Fibroblast of skin of left quadriceps (primary cell): ENCODE results near the gene EFCAB8.

Experiments used
- DNase-seq, 2 experiments: peaks; one replicate each; pipeline ENCODE4 v3.0.0-alpha.2; 2013; ENCODE audit warnings: low read depth in 2 of 2

EFCAB8 gene

GRCh38 chr20:33007376-33008335 is 148.9 kb downstream of the EFCAB8 start, which contains the start of gene BPIFB2:
Gene BPIFB2, plus strand, starts transcription at chr20:33007704. Its CDS starts 871 bp downstream, at chr20:33008575.
- no peak for DNase-seq

GRCh38 chr20:33008336-33009213 is 149.9 kb downstream of the EFCAB8 start:
- no peak for DNase-seq

- no peak for DNase-seq
Measured at GRCh38 chr20:33009214-33010132, 150.8 kb downstream of the EFCAB8 start.

- DNase-seq = no peak
Measured at GRCh38 chr20:33010133-33010504, 151.4 kb downstream of the EFCAB8 start.

GRCh38 chr20:33010674-33011449 is 152.1 kb downstream of the EFCAB8 start:
- DNase-seq = no peak
